Measurements from ENCODE around the gene SCN3A.

The SCN3A gene

DNA sequence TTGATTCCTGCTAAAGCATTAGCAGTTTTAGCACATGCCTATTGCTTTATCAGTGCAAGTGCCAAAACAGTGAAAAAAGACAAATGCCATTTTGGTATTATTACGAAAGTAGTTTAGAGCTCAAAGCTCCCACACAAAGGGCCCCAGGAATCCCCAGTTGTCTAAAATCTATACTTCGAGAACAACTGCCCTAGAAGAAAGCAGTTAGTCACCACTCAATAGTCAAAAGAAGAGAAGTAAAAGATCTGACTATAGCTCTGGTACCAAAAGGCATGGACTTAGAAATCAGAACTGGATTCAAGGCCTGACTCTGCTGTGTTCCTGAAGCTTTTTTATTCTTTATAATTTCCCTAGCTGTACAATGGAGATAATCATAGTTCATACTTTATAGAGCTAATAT, 21.8 kb downstream of the SCN3A start:
- in situ Hi-C loops (cut with MboI; ENCODE audit: low sequenced_read_pairs, unreplicated experiment), result no loop called here
- no peak for DNase-seq (ENCODE audit: low spot score)
- TF ChIP-seq, protein P1, sequence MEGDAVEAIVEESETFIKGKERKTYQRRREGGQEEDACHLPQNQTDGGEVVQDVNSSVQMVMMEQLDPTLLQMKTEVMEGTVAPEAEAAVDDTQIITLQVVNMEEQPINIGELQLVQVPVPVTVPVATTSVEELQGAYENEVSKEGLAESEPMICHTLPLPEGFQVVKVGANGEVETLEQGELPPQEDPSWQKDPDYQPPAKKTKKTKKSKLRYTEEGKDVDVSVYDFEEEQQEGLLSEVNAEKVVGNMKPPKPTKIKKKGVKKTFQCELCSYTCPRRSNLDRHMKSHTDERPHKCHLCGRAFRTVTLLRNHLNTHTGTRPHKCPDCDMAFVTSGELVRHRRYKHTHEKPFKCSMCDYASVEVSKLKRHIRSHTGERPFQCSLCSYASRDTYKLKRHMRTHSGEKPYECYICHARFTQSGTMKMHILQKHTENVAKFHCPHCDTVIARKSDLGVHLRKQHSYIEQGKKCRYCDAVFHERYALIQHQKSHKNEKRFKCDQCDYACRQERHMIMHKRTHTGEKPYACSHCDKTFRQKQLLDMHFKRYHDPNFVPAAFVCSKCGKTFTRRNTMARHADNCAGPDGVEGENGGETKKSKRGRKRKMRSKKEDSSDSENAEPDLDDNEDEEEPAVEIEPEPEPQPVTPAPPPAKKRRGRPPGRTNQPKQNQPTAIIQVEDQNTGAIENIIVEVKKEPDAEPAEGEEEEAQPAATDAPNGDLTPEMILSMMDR (IDR thresholded peaks at IDR 0.05; ENCODE audit: borderline replicate concordance, control extremely low read depth, extremely low read depth, insufficient read depth, missing control alignments), result no peak

DNA sequence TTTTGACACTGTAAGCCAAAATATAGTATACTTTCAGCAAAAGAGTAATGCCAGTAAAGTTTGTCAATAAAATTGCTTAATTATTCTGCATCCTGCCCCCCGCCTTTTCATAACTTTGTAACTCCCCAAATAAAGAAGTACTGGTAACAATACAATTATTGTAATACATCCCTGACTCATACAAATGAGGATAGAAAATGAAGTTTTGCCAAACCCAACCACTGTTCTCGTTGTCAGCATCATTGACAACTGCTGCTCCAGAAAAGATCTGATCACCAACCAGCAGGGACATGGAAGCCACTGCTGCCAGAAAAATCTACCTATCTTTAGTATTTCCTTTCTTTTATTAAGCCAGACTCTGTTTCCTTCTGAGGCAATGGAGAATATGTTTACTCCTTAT, 27.1 kb downstream of the SCN3A start:
- TF ChIP-seq, protein P1 (IDR thresholded peaks at IDR 0.05; ENCODE audit: borderline replicate concordance, control extremely low read depth, extremely low read depth, insufficient read depth, missing control alignments), result no peak
- in situ Hi-C loops (cut with MboI; ENCODE audit: low sequenced_read_pairs, unreplicated experiment), result no loop called here
- DNase-seq (ENCODE audit: low spot score), result no peak

DNA sequence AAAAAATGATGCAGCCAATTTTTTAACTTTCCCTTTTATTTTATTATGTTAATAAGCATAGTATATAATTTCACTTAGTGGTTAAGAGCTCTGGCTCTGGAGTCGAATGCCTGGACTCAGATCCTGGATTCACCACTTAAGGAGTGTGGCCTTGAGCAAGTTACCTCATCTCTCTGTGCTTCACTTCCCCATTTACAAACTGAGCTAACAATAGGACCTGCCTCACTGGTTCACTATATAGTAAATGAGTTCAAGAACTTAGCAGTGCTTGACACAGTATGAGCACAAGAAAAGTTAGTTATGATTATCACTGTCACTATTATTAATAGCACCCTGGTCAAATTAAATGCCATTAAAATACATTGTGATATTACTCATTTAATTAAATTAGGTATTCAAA, 30.6 kb downstream of the SCN3A start:
- DNase-seq (ENCODE audit: low spot score), result no peak
- in situ Hi-C loops (cut with MboI; ENCODE audit: low sequenced_read_pairs, unreplicated experiment), result no loop called here

DNA sequence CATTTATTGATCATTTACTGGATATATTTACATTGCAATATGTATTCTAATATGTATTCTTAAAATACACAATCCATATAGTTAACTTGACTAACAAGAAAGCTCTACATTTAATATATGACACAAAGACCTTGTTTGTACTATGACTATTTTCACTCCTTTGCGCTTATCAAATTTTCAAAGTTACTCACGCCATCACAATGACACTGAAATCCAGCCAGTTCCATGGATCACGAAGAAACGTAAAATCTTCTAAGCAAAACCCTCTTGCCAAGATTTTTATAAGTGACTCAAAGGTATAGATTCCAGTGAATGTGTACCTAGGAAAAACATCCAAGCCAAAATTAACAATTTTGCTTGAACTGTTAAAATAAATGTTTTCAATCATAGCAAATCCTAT, 39.6 kb downstream of the SCN3A start:
- in situ Hi-C loops (cut with MboI; ENCODE audit: low sequenced_read_pairs, unreplicated experiment), result no loop called here
- TF ChIP-seq, protein P1 (IDR thresholded peaks at IDR 0.05; ENCODE audit: borderline replicate concordance, control extremely low read depth, extremely low read depth, insufficient read depth, missing control alignments), result no peak

More for the DNA sequence above, 30.6 kb downstream of the SCN3A start:
- TF ChIP-seq, protein P1 (IDR thresholded peaks at IDR 0.05; ENCODE audit: borderline replicate concordance, control extremely low read depth, extremely low read depth, insufficient read depth, missing control alignments), result no peak

DNA sequence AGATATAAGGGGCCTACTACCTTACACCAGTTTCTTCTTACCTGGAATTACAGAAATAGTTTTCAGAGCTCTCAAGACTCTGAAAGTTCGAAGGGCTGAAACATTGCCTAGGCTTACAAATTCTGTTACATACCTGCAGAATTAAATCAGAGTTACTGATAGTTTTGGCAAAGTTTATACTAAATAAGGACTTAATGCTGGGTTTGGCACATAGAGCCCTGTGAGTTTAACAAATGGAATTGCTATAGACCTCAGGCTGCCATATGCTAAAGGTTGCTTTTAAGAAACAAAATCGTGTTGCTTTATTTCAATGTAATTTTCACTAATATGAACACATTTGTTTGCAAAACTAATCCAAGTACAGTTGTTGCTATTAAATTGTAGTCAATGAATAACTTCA, 40.1 kb downstream of the SCN3A start:
- no peak for DNase-seq (ENCODE audit: low spot score)
- in situ Hi-C loops (cut with MboI; ENCODE audit: low sequenced_read_pairs, unreplicated experiment), result no loop called here
- TF ChIP-seq, protein P1 (IDR thresholded peaks at IDR 0.05; ENCODE audit: borderline replicate concordance, control extremely low read depth, extremely low read depth, insufficient read depth, missing control alignments), result no peak

More for the DNA sequence above, 39.6 kb downstream of the SCN3A start:
- DNase-seq (ENCODE audit: low spot score), result no peak

DNA sequence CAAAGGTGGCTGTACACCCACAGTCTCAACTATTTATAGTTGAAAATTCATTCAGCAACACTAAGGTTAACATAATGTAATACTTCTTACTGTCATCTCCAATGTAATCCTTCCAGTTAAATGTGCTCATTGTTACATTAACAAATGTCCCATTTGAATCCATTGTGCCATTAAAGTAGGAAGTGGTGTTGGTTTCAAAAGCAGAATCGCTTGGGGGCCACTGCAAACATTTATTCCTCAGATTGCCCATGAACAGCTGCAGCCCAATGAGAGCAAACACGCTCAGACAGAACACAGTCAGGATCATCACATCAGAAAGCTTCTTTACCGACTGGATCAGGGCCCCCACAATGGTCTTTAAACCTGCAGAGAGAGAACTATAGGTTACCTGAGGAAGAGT, 41.4 kb downstream of the SCN3A start:
- no peak for DNase-seq (ENCODE audit: low spot score)
- in situ Hi-C loops (cut with MboI; ENCODE audit: low sequenced_read_pairs, unreplicated experiment), result no loop called here
- TF ChIP-seq, protein P1 (IDR thresholded peaks at IDR 0.05; ENCODE audit: borderline replicate concordance, control extremely low read depth, extremely low read depth, insufficient read depth, missing control alignments), result no peak

DNA sequence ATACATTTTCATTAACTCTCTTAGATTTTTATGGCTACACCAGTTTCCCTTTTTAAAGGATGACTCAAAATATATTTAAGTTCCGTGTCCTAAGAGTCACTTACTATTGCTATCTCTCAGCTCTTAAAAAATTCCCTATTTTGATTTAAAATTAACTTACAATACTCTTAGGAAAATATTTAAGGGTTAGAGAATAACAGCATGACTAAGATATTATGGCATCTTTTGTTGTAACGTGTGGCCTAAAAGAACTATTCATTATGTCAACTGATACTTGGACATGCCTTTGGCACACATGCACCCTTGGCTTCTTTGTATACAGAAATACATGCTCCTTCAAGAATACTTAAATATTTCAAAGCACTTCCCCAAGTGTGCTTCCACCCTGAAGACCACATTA, 42.3 kb downstream of the SCN3A start:
- TF ChIP-seq, protein P1 (IDR thresholded peaks at IDR 0.05; ENCODE audit: borderline replicate concordance, control extremely low read depth, extremely low read depth, insufficient read depth, missing control alignments), result no peak
- in situ Hi-C loops (cut with MboI; ENCODE audit: low sequenced_read_pairs, unreplicated experiment), result no loop called here
- no peak for DNase-seq (ENCODE audit: low spot score)
